GM18951 (cell line): ENCODE results near the gene MEGF9.
"Not testable (repeated sequence)": the region's sequence is repeated elsewhere in the genome, so short reads cannot be mapped to it uniquely, and the experiment has no call there.

Experiments used
- POLR2A ChIP-seq: IDR thresholded peaks from 4 replicates; pipeline ENCODE4 v1.6.1; 2011; ENCODE audit warnings: mild to moderate bottlenecking; ENCODE audit not compliant: insufficient read length, insufficient read depth; ENCODE audit errors: extremely low read depth
- in situ Hi-C: fragments of 300-500 bp; cut with MboI; formaldehyde crosslinking; loops from one replicate; pipeline ENCODE4 v1.12.0; 2022; ENCODE audit warnings: low sequenced_read_pairs, mixed read lengths, inconsistent platforms; ENCODE audit not compliant: unreplicated experiment

MEGF9 gene

GRCh38 chr9:120653762-120654161 is 60.5 kb downstream of the MEGF9 start:
- no peak for TF ChIP-seq POLR2A
- in situ Hi-C loops, result no loop called here

GRCh38 chr9:120652934-120653333 is 61.3 kb downstream of the MEGF9 start:
- in situ Hi-C loops, result no loop called here
- no peak for TF ChIP-seq POLR2A

- in situ Hi-C loops, result no loop called here
- no peak for TF ChIP-seq POLR2A
Measured at GRCh38 chr9:120650352-120650751, 63.9 kb downstream of the MEGF9 start.

GRCh38 chr9:120648581-120649197 is 65.6 kb downstream of the MEGF9 start:
- in situ Hi-C loops, result no loop called here
- no peak for TF ChIP-seq POLR2A

- TF ChIP-seq POLR2A, result no peak
- in situ Hi-C loops, result no loop called here
Measured at GRCh38 chr9:120646948-120647347, 67.3 kb downstream of the MEGF9 start.

GRCh38 chr9:120645760-120646159 is 68.5 kb downstream of the MEGF9 start:
- TF ChIP-seq POLR2A, result no peak
- in situ Hi-C loops, result no loop called here

GRCh38 chr9:120643061-120643460 is 71.2 kb downstream of the MEGF9 start:
- no peak for TF ChIP-seq POLR2A
- in situ Hi-C loops, result no loop called here

DNA sequence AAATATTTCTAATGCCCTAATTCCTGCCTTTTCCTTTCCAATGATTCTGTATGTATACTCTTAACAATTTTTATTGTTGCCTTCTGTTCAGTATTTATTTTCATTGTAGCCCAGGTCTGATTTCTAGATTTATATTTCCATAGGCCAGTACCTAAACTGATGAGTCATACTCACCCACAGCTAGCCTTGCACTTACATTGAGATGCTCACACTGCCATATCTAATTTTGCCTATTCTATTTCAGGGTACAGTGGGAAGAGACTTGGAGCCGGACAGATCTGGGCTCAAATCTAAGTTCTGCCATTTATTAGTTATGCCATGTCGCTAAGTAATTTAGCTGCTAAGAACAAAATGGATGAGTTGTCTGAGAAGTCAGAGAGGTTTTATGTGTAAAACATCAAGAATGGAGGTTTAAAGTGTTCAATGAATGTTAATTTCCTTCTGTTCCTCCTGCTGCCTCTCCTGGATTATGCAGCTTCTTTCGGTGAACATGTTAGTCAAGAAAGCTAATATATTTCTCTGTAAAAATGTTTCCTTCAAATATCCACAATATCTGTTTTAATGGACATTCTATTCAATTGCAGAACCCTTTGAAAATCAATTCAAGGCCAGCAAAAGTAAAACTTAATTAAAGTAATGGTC is 72.0 kb downstream of the MEGF9 start:
- TF ChIP-seq POLR2A, result no peak
- in situ Hi-C loops, result no loop called here

- in situ Hi-C loops, result not testable (repeated sequence)
Measured at GRCh38 chr9:120640874-120641273, 73.4 kb downstream of the MEGF9 start.

DNA sequence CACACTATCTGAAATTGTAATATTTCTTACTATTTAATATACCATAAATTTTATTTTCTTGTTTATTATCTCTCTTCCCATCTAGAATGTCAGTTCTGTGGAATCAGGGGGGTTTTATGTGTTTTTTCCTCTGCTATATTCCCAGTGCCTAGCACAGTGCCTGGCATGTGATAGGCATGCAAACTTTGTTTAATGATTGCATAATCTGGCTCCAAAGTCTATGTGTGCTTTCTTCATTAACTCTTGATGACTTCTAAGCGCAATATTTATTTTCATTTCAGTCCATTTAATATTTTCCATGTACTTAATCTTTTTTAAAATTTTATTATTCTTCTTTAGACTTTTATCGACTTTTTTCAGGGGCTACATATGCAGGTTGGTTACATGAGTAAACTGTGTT is 73.9 kb downstream of the MEGF9 start:
- in situ Hi-C loops, result no loop called here
- no peak for TF ChIP-seq POLR2A

DNA sequence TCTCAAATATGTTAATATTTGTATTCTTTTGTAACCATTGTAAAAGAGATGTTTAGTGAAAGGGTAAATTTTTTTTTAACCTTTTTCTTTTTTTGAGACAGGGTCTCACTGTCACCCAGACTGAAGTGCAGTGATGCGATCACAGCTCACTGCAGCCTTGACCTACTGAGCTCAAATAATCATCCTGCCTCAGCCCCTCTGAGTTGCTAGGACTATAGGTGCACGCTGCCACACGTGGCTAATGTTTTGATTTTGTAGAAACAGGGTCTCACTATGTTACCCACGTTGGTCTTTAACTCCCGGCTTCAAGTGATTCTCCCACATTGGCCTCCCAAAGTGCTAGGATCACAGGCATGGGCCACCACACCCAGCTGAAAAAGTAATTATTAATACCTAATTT is 76.4 kb downstream of the MEGF9 start:
- no peak for TF ChIP-seq POLR2A
- in situ Hi-C loops, result no loop called here

- TF ChIP-seq POLR2A, result no peak
- in situ Hi-C loops, result no loop called here
Measured at GRCh38 chr9:120636194-120636957, 77.9 kb downstream of the MEGF9 start.

DNA sequence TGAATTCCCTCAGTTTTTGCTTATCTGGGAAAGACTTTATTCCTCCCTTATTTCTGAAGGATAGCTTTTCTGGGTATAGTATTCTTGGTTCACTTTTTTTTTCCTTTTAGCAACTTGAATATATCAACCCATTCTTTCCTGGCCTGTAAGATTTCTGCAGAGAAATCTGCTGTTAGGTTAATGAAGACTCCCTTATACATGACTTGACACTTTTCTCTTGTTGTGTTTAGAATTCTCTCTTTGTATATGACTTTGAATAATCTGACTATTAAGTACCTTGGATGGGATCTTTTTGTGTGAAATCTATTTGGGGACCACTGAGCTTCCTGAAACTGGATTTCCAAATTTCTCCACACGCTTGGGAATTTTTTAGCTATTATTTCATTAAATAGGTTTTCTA is 79.3 kb downstream of the MEGF9 start:
- no peak for TF ChIP-seq POLR2A
- in situ Hi-C loops, result no loop called here

GRCh38 chr9:120630333-120630732 is 83.9 kb downstream of the MEGF9 start:
- no peak for TF ChIP-seq POLR2A
- in situ Hi-C loops, result no loop called here

DNA sequence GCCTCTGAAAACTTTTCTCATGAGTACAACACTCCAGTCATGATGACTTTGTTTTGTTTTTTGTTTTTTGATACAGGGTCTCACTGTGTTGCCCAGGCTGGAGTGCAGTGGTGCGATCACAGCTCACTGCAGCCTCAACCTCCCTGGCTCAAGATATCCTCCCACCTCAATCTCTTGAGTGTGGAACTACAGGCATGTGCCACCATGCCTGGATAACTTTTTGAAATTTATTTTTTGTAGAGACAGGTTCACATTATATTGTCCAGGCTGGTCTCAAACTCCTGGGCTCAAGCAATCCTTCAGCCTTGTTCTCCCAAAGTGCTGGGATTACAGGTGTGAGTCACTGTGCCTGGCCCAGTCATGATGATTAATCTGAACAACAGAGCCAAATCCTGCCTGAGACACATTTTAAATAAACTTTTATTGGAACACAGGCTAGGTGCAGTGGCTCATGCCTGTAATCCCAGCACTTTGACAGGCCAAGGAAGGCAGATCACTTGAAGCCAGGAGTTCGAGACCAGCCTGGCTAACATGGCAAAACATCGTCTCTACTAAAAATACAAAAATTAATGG is 85.3 kb downstream of the MEGF9 start:
- in situ Hi-C loops, result not testable (repeated sequence)
